Common myeloid progenitor, CD34-positive (primary cell): ENCODE data around the gene GMPR.

Source experiments
- CTCF ChIA-PET: fragments of 350-600 bp; sonication (Branson Sonifier 250); formaldehyde crosslinking; loops from one replicate; lab custom pipeline; 2021; ENCODE audit warnings: antibody characterized with exemption; lab: Charles Lee
- POLR2A ChIA-PET: fragments of 350-600 bp; sonication (Branson Sonifier 250); formaldehyde crosslinking; loops from one replicate; lab custom pipeline; 2021; ENCODE audit warnings: antibody characterized with exemption; lab: Charles Lee
- DNase-seq, 3 donors: peaks; one replicate each; pipeline versions ENCODE4 v3.0.0 to v3.0.0-alpha.2; 2013
- H3K27ac ChIP-seq, 2 experiments: 1 replicate in 1 of 2; 2 replicates in 1 of 2; pipeline ENCODE4 v1.7.0; 2013; ENCODE audit warnings: inconsistent platforms in 2 of 2, low read length in 2 of 2, mild to moderate bottlenecking in 2 of 2, low read depth in 1 of 2, moderate library complexity in 1 of 2; ENCODE audit not compliant: severe bottlenecking in 2 of 2, insufficient read depth in 1 of 2, poor library complexity in 1 of 2
- H3K27me3 ChIP-seq, 5 experiments: replicated peaks in 2 of 5; 1 replicate in 3 of 5; 2 replicates in 2 of 5; pipeline versions ENCODE4 v1.6.1 to v1.7.0; 2013; ENCODE audit warnings: low read length in 4 of 5, mild to moderate bottlenecking in 2 of 5, moderate library complexity in 2 of 5, inconsistent platforms in 1 of 5; ENCODE audit not compliant: insufficient read depth in 5 of 5, control insufficient read depth in 4 of 5
- H3K36me3 ChIP-seq, 4 experiments: 1 replicate in 2 of 4; 2 replicates in 2 of 4; pipeline versions ENCODE4 v1.6.1 to v1.7.0; 2013; ENCODE audit warnings: low read length in 3 of 4, control low read depth in 1 of 4, mild to moderate bottlenecking in 1 of 4; ENCODE audit not compliant: control insufficient read depth in 4 of 4, insufficient read depth in 4 of 4
- H3K4me1 ChIP-seq, 4 experiments: 1 replicate in 3 of 4; 2 replicates in 1 of 4; pipeline versions ENCODE4 v1.6.1 to v1.7.1; 2013; ENCODE audit warnings: low read length in 3 of 4, mild to moderate bottlenecking in 3 of 4, control low read depth in 1 of 4, inconsistent platforms in 1 of 4, moderate library complexity in 1 of 4; ENCODE audit not compliant: control insufficient read depth in 4 of 4, insufficient read depth in 4 of 4; ENCODE audit errors: control extremely low read depth in 1 of 4
- H3K4me3 ChIP-seq, 7 experiments: 1 replicate in 4 of 7; 2 replicates in 3 of 7; pipeline versions ENCODE4 v1.5.1 to v1.7.0; 2013; ENCODE audit warnings: mild to moderate bottlenecking in 7 of 7, low read length in 6 of 7, moderate library complexity in 6 of 7, inconsistent platforms in 2 of 7, low read depth in 2 of 7, control low read depth in 1 of 7; ENCODE audit not compliant: insufficient read depth in 4 of 7, control insufficient read depth in 1 of 7; ENCODE audit errors: extremely low read depth in 1 of 7
- H3K9me3 ChIP-seq, 5 experiments: 1 replicate in 4 of 5; 2 replicates in 1 of 5; pipeline versions ENCODE4 v1.6.1 to v1.7.1; 2013; ENCODE audit warnings: low read length in 4 of 5, mild to moderate bottlenecking in 2 of 5, inconsistent platforms in 1 of 5, low read depth in 1 of 5, moderate library complexity in 1 of 5; ENCODE audit not compliant: control insufficient read depth in 4 of 5, insufficient read depth in 2 of 5; ENCODE audit errors: control extremely low read depth in 1 of 5
- WGBS: methylation state at CpG from one replicate; pipeline ENCODE4 v1.1.5; 2013; ENCODE audit not compliant: insufficient coverage; 5-methylcytosine and 5-hydroxymethylcytosine counted together

The GMPR gene

GRCh38 chr6:16209539-16209938 lies 28.8 kb upstream of the GMPR start:
- DNase-seq, result no peak
- no peaks in the 10 kb centered on the region for H3K9me3 ChIP-seq
- H3K4me3 ChIP-seq, result no peak overlapping the region
- no peaks in the 10 kb centered on the region for H3K27me3 ChIP-seq
- H3K27ac ChIP-seq, result no peak overlapping the region
- H3K36me3 ChIP-seq, result no peaks in the 10 kb centered on the region
- ChIA-PET CTCF (interaction anchor here (1.3 to 6.7 kb wide), 5 partner anchors 21 to 523 kb away, joined by 3 to 59 read pairs (median 8); partner anchors contain the start of gene MYLIP), POLR2A (no interaction called here)
- 94% methylated on average over 4 of the region's 4 CpGs for WGBS
- H3K4me1 ChIP-seq, result peaks cover 0 to 2% (median 0%) of the 10 kb centered on the region in 4 experiments

GRCh38 chr6:16212276-16212675 lies 26.1 kb upstream of the GMPR start:
- H3K4me1 ChIP-seq, result peaks cover 2 to 24% (median 16%) of the 10 kb centered on the region in 4 experiments
- no peaks in the 10 kb centered on the region for H3K27me3 ChIP-seq
- no peaks in the 10 kb centered on the region for H3K36me3 ChIP-seq
- WGBS, result 95% methylated on average over 3 of the region's 4 CpGs
- DNase-seq, result no peak
- POLR2A ChIA-PET, result no interaction called here
- H3K9me3 ChIP-seq, result no peaks in the 10 kb centered on the region
- CTCF ChIA-PET, result interaction anchor here (0.9 to 1.4 kb wide), 2 partner anchors 125 to 521 kb away, joined by 3 to 4 read pairs; no protein-coding TSS in a partner anchor
- no peak overlapping the region for H3K4me3 ChIP-seq
- no peak overlapping the region for H3K27ac ChIP-seq

- Histone ChIP-seq H3K9me3 (no peaks in the 10 kb centered on the region), H3K36me3 (no peaks in the 10 kb centered on the region), H3K4me1 (peaks cover 2 to 29% (median 20%) of the 10 kb centered on the region in 4 experiments), H3K27ac (peak overlapping the region in 1 of 2 experiments; percentile 87), H3K4me3 (peak overlapping the region in 3 of 7 experiments; percentile 32 to 59 (median 48)), H3K27me3 (no peaks in the 10 kb centered on the region)
- DNase-seq, result peak in 1 of 3 donors; percentile 24
- CTCF ChIA-PET, result interaction anchor here (0.8 to 1.5 kb wide), 7 partner anchors 9 to 555 kb away, joined by 3 to 6 read pairs (median 4); partner anchors contain the start of gene MYLIP
- POLR2A ChIA-PET, result interaction anchor here (0.6 to 0.9 kb wide), 2 partner anchors 11 to 535 kb away, joined by 3 read pairs; no protein-coding TSS in a partner anchor
- WGBS, result 37% methylated on average over 43 of the region's 43 CpGs
These were observed 21.8 kb upstream of the GMPR start for GRCh38 chr6:16216501-16217155.

- peak overlapping the region in 1 of 7 experiments; percentile 59 for H3K4me3 ChIP-seq
- ChIA-PET POLR2A (interaction anchor here (0.6 kb wide), 1 partner anchor 535 kb away, joined by 3 read pairs; no protein-coding TSS in a partner anchor), CTCF (interaction anchor here (1.1 to 1.5 kb wide), 6 partner anchors 9 to 526 kb away, joined by 3 to 6 read pairs (median 4); no protein-coding TSS in a partner anchor)
- H3K4me1 ChIP-seq, result peaks cover 2 to 29% (median 20%) of the 10 kb centered on the region in 4 experiments
- peak in 1 of 3 donors; percentile 18 for DNase-seq
- no peaks in the 10 kb centered on the region for H3K9me3 ChIP-seq
- 73% methylated on average over 12 of the region's 17 CpGs for WGBS
- H3K36me3 ChIP-seq, result no peaks in the 10 kb centered on the region
- no peaks in the 10 kb centered on the region for H3K27me3 ChIP-seq
- H3K27ac ChIP-seq, result no peak overlapping the region
These were observed 21.1 kb upstream of the GMPR start for GRCh38 chr6:16217156-16217721.

- Histone ChIP-seq H3K4me3 (no peak overlapping the region), H3K9me3 (peaks cover 0 to 2% (median 0%) of the 10 kb centered on the region in 5 experiments), H3K27ac (no peak overlapping the region), H3K4me1 (peaks cover 0 to 18% (median 14%) of the 10 kb centered on the region in 4 experiments), H3K27me3 (no peaks in the 10 kb centered on the region), H3K36me3 (no peaks in the 10 kb centered on the region)
- POLR2A ChIA-PET, result no interaction called here
- WGBS, result no CpG with 5 or more reads among the region's 3 CpGs
- peak in 2 of 3 donors; percentile 11 to 13 for DNase-seq
- CTCF ChIA-PET, result interaction anchor here (0.6 to 1.2 kb wide), 3 partner anchors 8 to 18 kb away, joined by 3 read pairs; no protein-coding TSS in a partner anchor
These were observed 15.6 kb upstream of the GMPR start for GRCh38 chr6:16222826-16223225.

GRCh38 chr6:16223362-16223761 lies 15.0 kb upstream of the GMPR start:
- Histone ChIP-seq H3K36me3 (no peaks in the 10 kb centered on the region), H3K4me1 (peaks cover 0 to 17% (median 13%) of the 10 kb centered on the region in 4 experiments), H3K27ac (no peak overlapping the region), H3K9me3 (peaks cover 0 to 2% (median 0%) of the 10 kb centered on the region in 5 experiments), H3K27me3 (no peaks in the 10 kb centered on the region), H3K4me3 (no peak overlapping the region)
- ChIA-PET CTCF (interaction anchor here (1.1 to 1.3 kb wide), 4 partner anchors 8 to 532 kb away, joined by 3 to 4 read pairs (median 3); no protein-coding TSS in a partner anchor), POLR2A (no interaction called here)
- DNase-seq, result no peak
- 99% methylated on average over 7 of the region's 7 CpGs for WGBS
